Superior temporal gyrus (tissue), 1 donor: Measurements from ENCODE around the gene PRKAG1.

Experiments
- DNase-seq: peaks from one replicate; pipeline ENCODE4 v3.0.0-alpha.2; 2016; ENCODE audit errors: extremely low spot score

PRKAG1 gene

GRCh38 chr12:49049566-49050224 lies 31.1 kb upstream of the PRKAG1 start:
- DNase-seq = no peak

GRCh38 chr12:49048953-49049352 lies 30.4 kb upstream of the PRKAG1 start:
- no peak for DNase-seq

GRCh38 chr12:49046129-49046895 lies 27.7 kb upstream of the PRKAG1 start:
- DNase-seq = no peak

GRCh38 chr12:49044660-49045059 lies 26.1 kb upstream of the PRKAG1 start:
- no peak for DNase-seq

- peak; percentile 43 for DNase-seq
These were observed 25.3 kb upstream of the PRKAG1 start for GRCh38 chr12:49043856-49044258.

GRCh38 chr12:49043241-49043640 lies 24.7 kb upstream of the PRKAG1 start:
- DNase-seq = no peak

GRCh38 chr12:49041881-49042484 lies 23.4 kb upstream of the PRKAG1 start:
- DNase-seq = no peak

GRCh38 chr12:49041036-49041880 lies 22.7 kb upstream of the PRKAG1 start:
- DNase-seq = no peak

- no peak for DNase-seq
These were observed 21.8 kb upstream of the PRKAG1 start for GRCh38 chr12:49040364-49040855.

GRCh38 chr12:49039421-49040363 lies 21.1 kb upstream of the PRKAG1 start:
- no peak for DNase-seq

GRCh38 chr12:49038291-49038955 lies 19.8 kb upstream of the PRKAG1 start:
- no peak for DNase-seq

- DNase-seq = no peak
These were observed 19.3 kb upstream of the PRKAG1 start for GRCh38 chr12:49037947-49038237.

- no peak for DNase-seq
These were observed 18.8 kb upstream of the PRKAG1 start for GRCh38 chr12:49037111-49037946.

- DNase-seq = no peak
These were observed 17.5 kb upstream of the PRKAG1 start for GRCh38 chr12:49036029-49036428.

GRCh38 chr12:49034286-49034622 lies 15.7 kb upstream of the PRKAG1 start:
- DNase-seq = no peak

GRCh38 chr12:49033611-49034285 lies 15.2 kb upstream of the PRKAG1 start:
- DNase-seq = peak; percentile 25

- no peak for DNase-seq
These were observed 14.3 kb upstream of the PRKAG1 start for GRCh38 chr12:49032679-49033447.

GRCh38 chr12:49032276-49032675 lies 13.7 kb upstream of the PRKAG1 start:
- no peak for DNase-seq
